PC-3 (cell line): ENCODE measurements around the gene NSUN5. TPM values are rescaled to one million over a fixed set of nuclear protein-coding genes. Genes with fewer than 3 reads are reported as not detected.
"Not testable (repeated sequence)": the region's sequence is repeated elsewhere in the genome, so short reads cannot be mapped to it uniquely, and the experiment has no call there.

ENCODE experiments used
- ATAC-seq: fragments of 200-7000 bp; cut with Tn5 transposase; 2 replicates; pipeline ENCODE4 v1.9.1; 2020; ENCODE audit warnings: mild to moderate bottlenecking, moderate library complexity
- BruUV-seq: library from RNA; stranded (reverse); fragments of 400-500 nt; replicated peaks from 2 replicates; lab custom pipeline; 2021; lab: Mats Ljungman, UMichigan
- CTCF ChIA-PET: fragments of 300-600 bp; sonication (Branson Sonifier 250); formaldehyde crosslinking; loops from one replicate; lab custom pipeline; 2022; ENCODE audit warnings: antibody characterized with exemption; lab: Charles Lee
- POLR2A ChIA-PET: fragments of 300-600 bp; sonication (Branson Sonifier 250); formaldehyde crosslinking; loops from one replicate; lab custom pipeline; 2022; ENCODE audit warnings: antibody characterized with exemption; ENCODE audit not compliant: unreplicated experiment; lab: Charles Lee
- DNase-seq: peaks from one replicate; pipeline ENCODE4 v3.0.0-alpha.2; 2015
- H2AFZ ChIP-seq: fragments of 300-600 bp; sonication (generic); 2 replicates; pipeline ENCODE4 v1.6.0; 2016; ENCODE audit warnings: antibody characterized with exemption, low read length
- H3F3A ChIP-seq: fragments of 300-600 bp; sonication (generic); one replicate; pipeline ENCODE4 v1.6.0; 2017; ENCODE audit warnings: antibody characterized with exemption, low read length, control low read depth, mild to moderate bottlenecking; ENCODE audit not compliant: unreplicated experiment
- H3K27ac ChIP-seq: fragments of 300-600 bp; sonication (generic); 2 replicates; pipeline ENCODE4 v1.5.1; 2016; ENCODE audit warnings: mild to moderate bottlenecking, low read length
- H3K27me3 ChIP-seq: fragments of 300-600 bp; sonication (generic); 2 replicates; pipeline ENCODE4 v1.6.1; 2016; ENCODE audit warnings: low read length, mixed read lengths
- H3K36me3 ChIP-seq: fragments of 300-600 bp; sonication (generic); 2 replicates; pipeline ENCODE4 v1.6.1; 2016; ENCODE audit warnings: low read depth, mixed run types, low read length, mixed read lengths
- H3K4me1 ChIP-seq: fragments of 300-600 bp; sonication (generic); 2 replicates; pipeline ENCODE4 v1.5.1; 2016; ENCODE audit warnings: low read length; ENCODE audit not compliant: insufficient read depth
- H3K4me2 ChIP-seq: fragments of 300-600 bp; sonication (generic); 2 replicates; pipeline ENCODE4 v1.6.0; 2016; ENCODE audit warnings: low read length
- H3K4me3 ChIP-seq: fragments of 300-600 bp; sonication (generic); 2 replicates; pipeline ENCODE4 v1.5.1; 2016; ENCODE audit warnings: mild to moderate bottlenecking, low read length, mixed read lengths
- H3K79me2 ChIP-seq: fragments of 300-600 bp; sonication (generic); 2 replicates; pipeline ENCODE4 v1.6.1; 2017; ENCODE audit warnings: low read length, mixed read lengths
- H3K9ac ChIP-seq: fragments of 300-600 bp; sonication (generic); 2 replicates; pipeline ENCODE4 v1.6.0; 2016; ENCODE audit warnings: mild to moderate bottlenecking, low read length
- H3K9me2 ChIP-seq: fragments of 300-600 bp; sonication (generic); replicated peaks from 2 replicates; pipeline ENCODE4 v1.6.1; 2016; ENCODE audit warnings: mixed run types, low read length, mixed read lengths
- H3K9me3 ChIP-seq: fragments of 300-600 bp; sonication (generic); 2 replicates; pipeline ENCODE4 v1.6.1; 2016; ENCODE audit warnings: low read length, mixed read lengths
- H4K20me1 ChIP-seq: fragments of 300-600 bp; sonication (generic); 2 replicates; pipeline ENCODE4 v1.6.1; 2016; ENCODE audit warnings: low read length, mixed read lengths
- EZH2 ChIP-seq: fragments of 300-600 bp; sonication (generic); IDR thresholded peaks from one replicate; pipeline ENCODE4 v1.6.1; 2017; ENCODE audit warnings: antibody characterized with exemption, mild to moderate bottlenecking, low read length; ENCODE audit not compliant: unreplicated experiment
- EZH2phosphoT487 ChIP-seq: fragments of 300-600 bp; sonication (generic); IDR thresholded peaks from 2 replicates; pipeline ENCODE4 v1.6.1; 2018; ENCODE audit warnings: mild to moderate bottlenecking, antibody characterized with exemption, low read length, borderline replicate concordance
- intact Hi-C: fragments of 100-400 bp; cut with micrococcal nuclease; formaldehyde crosslinking; loops from 2 replicates; pipeline ENCODE4 v1.9.0; 2023
- total RNA-seq: library from RNA; depleted of rRNA; stranded (reverse); fragments of >200 nt; gene quantifications from 2 replicates; pipeline ENCODE4 v1.2.3, GENCODE V29; 2014
- TF ChIP-seq, protein P1 (sequence below): fragments of 300-600 bp; sonication (generic); conservative IDR thresholded peaks from 2 replicates; pipeline ENCODE4 v1.5.1; 2017; ENCODE audit warnings: antibody characterized with exemption, low read depth, mild to moderate bottlenecking, low read length

The NSUN5 gene
- total RNA-seq, 1 experiment from 2014 or later: 36.0 TPM

DNA sequence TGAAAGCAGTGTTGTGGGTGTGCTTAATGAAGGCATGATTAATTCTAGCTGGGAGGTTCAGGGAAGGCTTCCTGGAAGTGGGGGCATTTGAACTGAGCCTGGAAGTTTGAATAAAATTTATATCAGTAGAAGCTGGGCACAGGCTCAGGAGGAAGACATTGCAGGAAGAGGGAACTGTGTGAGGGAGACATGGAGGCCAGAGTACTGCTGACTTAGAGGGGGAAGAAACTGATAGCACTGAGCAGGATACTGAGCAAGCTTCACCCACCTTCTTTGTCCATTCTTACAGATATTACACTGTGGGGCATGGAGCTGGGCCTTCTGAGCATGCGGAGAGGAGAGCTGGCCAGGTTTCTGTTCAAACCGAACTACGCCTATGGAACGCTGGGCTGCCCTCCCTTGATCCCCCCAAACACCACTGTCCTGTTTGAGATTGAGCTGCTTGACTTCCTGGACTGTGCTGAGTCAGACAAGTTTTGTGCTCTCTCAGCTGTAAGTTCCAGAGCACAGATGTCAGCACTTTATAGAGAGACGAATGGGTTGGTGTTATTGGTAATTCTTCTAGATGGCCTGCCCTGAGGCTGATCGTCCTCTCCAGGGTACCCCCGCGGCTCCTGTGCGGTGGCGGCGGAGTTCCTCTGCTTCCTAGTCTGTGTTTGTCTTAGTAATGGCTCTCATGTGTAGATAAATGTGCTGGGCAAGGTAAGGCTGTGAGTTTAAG, 21.4 kb upstream of the NSUN5 start:
- Histone ChIP-seq H3K36me3 (no peaks in the 10 kb centered on the region), H2AFZ (0 out of 2 replicates have a peak overlapping the region, but pooled peaks have one; percentile 22), H3K9ac (no peak overlapping the region), H3K27me3 (no peaks in the 10 kb centered on the region), H3K4me2 (no peak overlapping the region), H4K20me1 (no peaks in the 10 kb centered on the region), H3K4me3 (no peak overlapping the region), H3K9me2 (no peaks in the 10 kb centered on the region), H3K4me1 (no peaks in the 10 kb centered on the region), H3F3A (no peaks in the 10 kb centered on the region), H3K27ac (no peak overlapping the region), H3K79me2 (no peaks in the 10 kb centered on the region), H3K9me3 (no peaks in the 10 kb centered on the region)
- no peak for TF ChIP-seq EZH2phosphoT487
- TF ChIP-seq, protein P1, sequence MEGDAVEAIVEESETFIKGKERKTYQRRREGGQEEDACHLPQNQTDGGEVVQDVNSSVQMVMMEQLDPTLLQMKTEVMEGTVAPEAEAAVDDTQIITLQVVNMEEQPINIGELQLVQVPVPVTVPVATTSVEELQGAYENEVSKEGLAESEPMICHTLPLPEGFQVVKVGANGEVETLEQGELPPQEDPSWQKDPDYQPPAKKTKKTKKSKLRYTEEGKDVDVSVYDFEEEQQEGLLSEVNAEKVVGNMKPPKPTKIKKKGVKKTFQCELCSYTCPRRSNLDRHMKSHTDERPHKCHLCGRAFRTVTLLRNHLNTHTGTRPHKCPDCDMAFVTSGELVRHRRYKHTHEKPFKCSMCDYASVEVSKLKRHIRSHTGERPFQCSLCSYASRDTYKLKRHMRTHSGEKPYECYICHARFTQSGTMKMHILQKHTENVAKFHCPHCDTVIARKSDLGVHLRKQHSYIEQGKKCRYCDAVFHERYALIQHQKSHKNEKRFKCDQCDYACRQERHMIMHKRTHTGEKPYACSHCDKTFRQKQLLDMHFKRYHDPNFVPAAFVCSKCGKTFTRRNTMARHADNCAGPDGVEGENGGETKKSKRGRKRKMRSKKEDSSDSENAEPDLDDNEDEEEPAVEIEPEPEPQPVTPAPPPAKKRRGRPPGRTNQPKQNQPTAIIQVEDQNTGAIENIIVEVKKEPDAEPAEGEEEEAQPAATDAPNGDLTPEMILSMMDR: no peak
- no peak for TF ChIP-seq EZH2
- ChIA-PET POLR2A (interaction anchor here (0.6 kb wide), 1 partner anchor 417 kb away, joined by 5 read pairs; no protein-coding TSS in a partner anchor), CTCF (no interaction called here)
- intact Hi-C loops: no loop called here
- BruUV-seq: no TSS peak
- DNase-seq: no peak
- ATAC-seq: peak; percentile 59

- no peak overlapping the region for H3K4me2 ChIP-seq
- no peaks in the 10 kb centered on the region for H3K9me3 ChIP-seq
- H3F3A ChIP-seq: no peaks in the 10 kb centered on the region
- TF ChIP-seq EZH2phosphoT487 (no peak), EZH2 (no peak)
- TF ChIP-seq, protein P1: no peak
- H3K9ac ChIP-seq: no peak overlapping the region
- H4K20me1 ChIP-seq: no peaks in the 10 kb centered on the region
- POLR2A ChIA-PET: no interaction called here
- no peak overlapping the region for H3K27ac ChIP-seq
- DNase-seq (no peak), ATAC-seq (no peak)
- no peaks in the 10 kb centered on the region for H3K36me3 ChIP-seq
- CTCF ChIA-PET: no interaction called here
- no peak overlapping the region for H3K4me3 ChIP-seq
- BruUV-seq: no TSS peak
- no peaks in the 10 kb centered on the region for H3K9me2 ChIP-seq
- no peaks in the 10 kb centered on the region for H3K27me3 ChIP-seq
- no peaks in the 10 kb centered on the region for H3K4me1 ChIP-seq
- no peaks in the 10 kb centered on the region for H3K79me2 ChIP-seq
- H2AFZ ChIP-seq: no peak overlapping the region
- intact Hi-C loops: no loop called here
Observed at GRCh38 chr7:73328696-73329095, 20.1 kb upstream of the NSUN5 start.

DNA sequence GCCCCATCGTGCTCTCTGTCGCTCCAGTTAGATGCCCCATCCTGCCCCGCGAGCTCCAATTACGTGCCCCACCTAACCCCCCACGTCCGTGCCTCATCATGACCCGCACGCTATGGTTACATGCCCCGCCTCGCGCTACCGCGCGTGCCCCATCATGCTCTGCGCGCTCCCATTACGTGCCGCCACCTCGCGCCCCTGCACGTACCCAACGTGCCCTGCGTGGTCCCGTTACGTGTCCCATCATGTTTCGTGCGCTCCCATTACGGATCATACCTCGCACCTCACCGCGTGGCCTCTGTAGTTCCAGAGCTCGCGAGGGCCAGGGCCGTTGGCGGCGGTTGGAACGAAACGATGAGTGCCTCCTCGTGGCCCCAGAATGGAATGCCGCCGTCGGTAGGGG, 19.3 kb upstream of the NSUN5 start, which contains the start of the genes FKBP6 and TRIM50:
FKBP6 (plus strand) TSS at position 240 of the 400 bp plus-strand sequence. CDS start 268 bp downstream, outside the sequence.
TRIM50 (minus strand) TSS at position 161 of the 400 bp plus-strand sequence. CDS start 3,295 bp downstream, outside the sequence.
- CTCF ChIA-PET, H3K9ac ChIP-seq, ATAC-seq, H3K4me1 ChIP-seq, H3K4me2 ChIP-seq, H3F3A ChIP-seq, BruUV-seq, POLR2A ChIA-PET, H3K36me3 ChIP-seq, H3K27me3 ChIP-seq, H3K27ac ChIP-seq, H3K4me3 ChIP-seq, H3K9me2 ChIP-seq, intact Hi-C loops, H3K79me2 ChIP-seq, H2AFZ ChIP-seq, DNase-seq, H3K9me3 ChIP-seq, H4K20me1 ChIP-seq: not testable (repeated sequence)

DNA sequence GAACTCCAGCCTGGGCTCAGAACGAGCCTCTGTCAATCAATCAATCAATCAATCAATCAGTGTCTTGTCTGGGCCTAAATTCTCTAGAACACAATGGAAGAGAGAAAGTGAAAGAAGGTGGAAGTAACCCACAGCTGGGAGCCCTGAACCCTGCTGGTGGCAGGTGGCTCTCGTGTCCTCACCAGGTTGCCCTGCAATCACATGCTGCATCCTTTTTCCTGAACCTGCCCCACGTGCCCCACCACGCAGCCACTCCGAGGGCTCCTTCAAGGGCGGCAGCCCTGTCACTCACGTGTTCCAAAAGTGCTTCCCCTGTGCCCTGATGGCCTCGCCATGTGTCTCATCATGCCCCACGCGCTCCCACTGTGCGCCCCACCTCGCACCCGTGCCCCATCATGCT, 18.8 kb upstream of the NSUN5 start:
- H3K9ac ChIP-seq, H3K27me3 ChIP-seq, ATAC-seq, H3K27ac ChIP-seq, H3K4me2 ChIP-seq, H3K4me1 ChIP-seq, POLR2A ChIA-PET, H3K79me2 ChIP-seq, H3K9me2 ChIP-seq, H2AFZ ChIP-seq, H3K4me3 ChIP-seq, H3K36me3 ChIP-seq, DNase-seq, H3F3A ChIP-seq, CTCF ChIA-PET, H3K9me3 ChIP-seq, H4K20me1 ChIP-seq, intact Hi-C loops, BruUV-seq: not testable (repeated sequence)

GRCh38 chr7:73325424-73325823, 16.8 kb upstream of the NSUN5 start:
- CTCF ChIA-PET, H3F3A ChIP-seq, H3K4me3 ChIP-seq, BruUV-seq, H3K4me2 ChIP-seq, POLR2A ChIA-PET, H3K9me2 ChIP-seq, H3K9me3 ChIP-seq, H3K27ac ChIP-seq, H3K27me3 ChIP-seq, H4K20me1 ChIP-seq, ATAC-seq, H3K9ac ChIP-seq, H2AFZ ChIP-seq, H3K36me3 ChIP-seq, intact Hi-C loops, H3K4me1 ChIP-seq, H3K79me2 ChIP-seq, DNase-seq: not testable (repeated sequence)
